Prostate gland (tissue), 2 donors: ENCODE data around the gene ATG2A. TPM values are rescaled to one million over a fixed set of nuclear protein-coding genes. Genes with fewer than 3 reads are reported as not detected.

ENCODE experiments used
- DNase-seq: peaks from one replicate; pipeline ENCODE4 v3.0.0-alpha.2; 2019; ENCODE audit warnings: low spot score
- H3K27ac ChIP-seq, 2 donors: fragments of 200-600 bp; sonication (generic); 2 replicates each; pipeline ENCODE4 v1.5.1; 2017 to 2019
- H3K27me3 ChIP-seq: fragments of 200-600 bp; sonication (generic); replicated peaks from 2 replicates; pipeline ENCODE4 v1.5.1; 2019; ENCODE audit not compliant: insufficient read depth
- H3K36me3 ChIP-seq, 2 donors: fragments of 200-600 bp; sonication (generic); 1 replicate in 1 of 2; 2 replicates in 1 of 2; pipeline versions ENCODE4 v1.5.1 to v1.8.1; 2017 to 2019
- H3K4me1 ChIP-seq: fragments of 200-600 bp; sonication (generic); replicated peaks from 2 replicates; pipeline ENCODE4 v1.5.1; 2019
- H3K4me3 ChIP-seq, 2 donors: fragments of 200-600 bp; sonication (generic); 2 replicates each; pipeline ENCODE4 v1.5.1; 2017 to 2019
- H3K9me3 ChIP-seq: fragments of 200-600 bp; sonication (generic); 2 replicates; pipeline ENCODE4 v1.5.1; 2017
- CTCF ChIP-seq, 4 experiments: fragments of 200-600 bp in 2 of 4; fragments of 450-650 bp in 2 of 4; sonication (generic) in 2 of 4; IDR thresholded peaks; 1 replicate in 3 of 4; 2 replicates in 1 of 4; pipeline ENCODE4 v1.5.1; 2016 to 2019; ENCODE audit warnings: antibody characterized with exemption in 4 of 4, mild to moderate bottlenecking in 2 of 4, moderate library complexity in 2 of 4
- POLR2A ChIP-seq: fragments of 450-650 bp; IDR thresholded peaks from one replicate; pipeline ENCODE4 v1.6.1; 2016; ENCODE audit warnings: antibody characterized with exemption, mild to moderate bottlenecking
- POLR2AphosphoS5 ChIP-seq: sonication (generic); formaldehyde crosslinking; IDR thresholded peaks from one replicate; pipeline ENCODE4 v1.6.1; 2017; ENCODE audit warnings: antibody characterized with exemption
- WGBS: methylation state at CpG from one replicate; pipeline ENCODE4 v1.1.5; 2018; 5-methylcytosine and 5-hydroxymethylcytosine counted together
- intact Hi-C: fragments of 100-400 bp; cut with DNase I; formaldehyde crosslinking; loops from one replicate; pipeline ENCODE4 v1.14.2; 2022
- total RNA-seq, 2 donors: library from RNA; depleted of rRNA; stranded (reverse); fragments of >200 nt; gene quantifications; one replicate each; pipeline ENCODE4 v1.1.0, GENCODE V29; 2016

ATG2A gene
- total RNA-seq, 2 donors from 2014 or later = 38.4 to 66.1 TPM

- no peak overlapping the region for H3K4me3 ChIP-seq
- no peak for DNase-seq
- H3K36me3 ChIP-seq = peaks cover 0 to 3% of the 10 kb centered on the region in 2 donors
- no peaks in the 10 kb centered on the region for H3K27me3 ChIP-seq
- WGBS = 63% methylated on average over 13 of the region's 13 CpGs
- H3K9me3 ChIP-seq = no peaks in the 10 kb centered on the region
- no peak overlapping the region for H3K27ac ChIP-seq
- no peak for TF ChIP-seq CTCF (IDR thresholded peaks at IDR 0.05)
- no peaks in the 10 kb centered on the region for H3K4me1 ChIP-seq
- intact Hi-C loops = loop anchor here (10.0 kb wide), 1 partner anchor 264 kb away; the partner anchor contains the start of genes TM7SF2 and ZNHIT2
Measured at GRCh38 chr11:64850979-64851567, 65.9 kb downstream of the ATG2A start.

GRCh38 chr11:64849598-64850356 is 67.2 kb downstream of the ATG2A start:
- Histone ChIP-seq H3K9me3 (no peaks in the 10 kb centered on the region), H3K4me3 (no peak overlapping the region), H3K27ac (no peak overlapping the region), H3K27me3 (no peaks in the 10 kb centered on the region), H3K4me1 (no peaks in the 10 kb centered on the region), H3K36me3 (peaks cover 0 to 3% of the 10 kb centered on the region in 2 donors)
- intact Hi-C loops = loop anchor here (5.0 to 10.0 kb wide), 2 partner anchors 148 to 265 kb away; partner anchors contain the start of genes BATF2, TM7SF2 and ZNHIT2
- TF ChIP-seq POLR2AphosphoS5 (no peak), CTCF (IDR thresholded peaks at IDR 0.05) (no peak), POLR2A (no peak)
- no peak for DNase-seq
- 73% methylated on average over 19 of the region's 19 CpGs for WGBS

GRCh38 chr11:64848826-64849597 is 68.0 kb downstream of the ATG2A start:
- Histone ChIP-seq H3K27ac (no peak overlapping the region), H3K4me3 (no peak overlapping the region), H3K4me1 (no peaks in the 10 kb centered on the region), H3K9me3 (no peaks in the 10 kb centered on the region), H3K36me3 (no peaks in the 10 kb centered on the region), H3K27me3 (no peaks in the 10 kb centered on the region)
- DNase-seq = no peak
- 81% methylated on average over 16 of the region's 16 CpGs for WGBS
- intact Hi-C loops = loop anchor here (5.0 kb wide), 1 partner anchor 148 kb away; the partner anchor contains the start of gene BATF2
- TF ChIP-seq CTCF (IDR thresholded peaks at IDR 0.05) (peak in 1 of 4 experiments; percentile 37), POLR2A (no peak)

GRCh38 chr11:64848214-64848825 is 68.7 kb downstream of the ATG2A start:
- no peak for TF ChIP-seq POLR2A
- Histone ChIP-seq H3K4me1 (no peaks in the 10 kb centered on the region), H3K36me3 (no peaks in the 10 kb centered on the region), H3K27ac (no peak overlapping the region), H3K27me3 (no peaks in the 10 kb centered on the region), H3K9me3 (no peaks in the 10 kb centered on the region), H3K4me3 (no peak overlapping the region)
- WGBS = 85% methylated on average over 6 of the region's 6 CpGs
- no peak for DNase-seq
- intact Hi-C loops = loop anchor here (5.0 kb wide), 1 partner anchor 149 kb away; the partner anchor contains the start of gene BATF2
